OCI-LY3 (cell line): Measurements from ENCODE around the gene TMEM212.

ENCODE experiments used
- CTCF ChIP-seq: fragments of 200-600, 300-600 bp; sonication (generic); IDR thresholded peaks from 2 replicates; pipeline ENCODE4 v1.5.1; 2014; ENCODE audit warnings: antibody characterized with exemption, low read length, low read depth
- EZH2phosphoT487 ChIP-seq: fragments of 200-600 bp; shearing (Covaris generic); IDR thresholded peaks from 2 replicates; pipeline ENCODE4 v1.6.1; 2018; ENCODE audit warnings: antibody characterized with exemption, mixed run types, low read depth

- TF ChIP-seq CTCF = peak; percentile 55
- no peak for TF ChIP-seq EZH2phosphoT487
Measured at GRCh38 chr3:171829841-171830517, 13.2 kb upstream of the TMEM212 start.
